Thymus (tissue), 11 donors: ENCODE measurements around the gene PDXK. TPM values are rescaled to one million over a fixed set of nuclear protein-coding genes. Genes with fewer than 3 reads are reported as not detected.

Experiments used
- DNase-seq, 9 donors: peaks; one replicate each; pipeline ENCODE4 v3.0.0-alpha.2; 2013; ENCODE audit warnings: low spot score in 9 of 9, low read depth in 6 of 9, missing footprints in 1 of 9
- H3K27ac ChIP-seq, 2 donors: one replicate each; pipeline ENCODE4 v1.5.1; 2013; ENCODE audit warnings: control low read depth in 1 of 2, low read depth in 1 of 2, low read length in 1 of 2, mild to moderate bottlenecking in 1 of 2, moderate library complexity in 1 of 2
- H3K27me3 ChIP-seq, 2 donors: one replicate each; pipeline ENCODE4 v1.5.1; 2013; ENCODE audit warnings: low read length in 1 of 2; ENCODE audit not compliant: control insufficient read depth in 2 of 2, insufficient read depth in 1 of 2
- H3K36me3 ChIP-seq, 2 donors: one replicate each; pipeline ENCODE4 v1.5.1; 2013; ENCODE audit warnings: low read length in 1 of 2, mild to moderate bottlenecking in 1 of 2, moderate library complexity in 1 of 2; ENCODE audit not compliant: control insufficient read depth in 2 of 2, insufficient read depth in 2 of 2
- H3K4me1 ChIP-seq, 2 donors: one replicate each; pipeline ENCODE4 v1.5.1; 2013; ENCODE audit warnings: low read length in 2 of 2; ENCODE audit not compliant: control insufficient read depth in 2 of 2, insufficient read depth in 2 of 2
- H3K4me3 ChIP-seq, 2 donors: one replicate each; pipeline ENCODE4 v1.5.1; 2013; ENCODE audit warnings: low read length in 2 of 2, control low read depth in 1 of 2, mild to moderate bottlenecking in 1 of 2
- H3K9me3 ChIP-seq, 2 donors: one replicate each; pipeline ENCODE4 v1.5.1; 2013; ENCODE audit warnings: low read length in 1 of 2, mild to moderate bottlenecking in 1 of 2; ENCODE audit not compliant: control insufficient read depth in 2 of 2, insufficient read depth in 1 of 2
- WGBS: extraction: QIAGEN DNeasy Blood & Tissue Kit; methylation state at CpG from one replicate; pipeline ENCODE4 v1.1.7; 2013; 5-methylcytosine and 5-hydroxymethylcytosine counted together
- polyA plus RNA-seq: library from polyadenylated mRNA; stranded (reverse); fragments of 200-250 nt; gene quantifications from one replicate; pipeline ENCODE4 v1.2.3, GENCODE V29; 2013
- total RNA-seq: library from RNA; stranded (reverse); fragments of 120-200 nt; gene quantifications from one replicate; pipeline ENCODE4 v1.2.4, GENCODE V29; 2013
- donor health status: healthy.

Gene PDXK
- total and polyA plus RNA-seq, 2 donors, result 33.3 to 59.0 TPM

- Histone ChIP-seq H3K9me3 (peaks cover 0 to 4% of the 10 kb centered on the region in 2 donors), H3K27me3 (no peaks in the 10 kb centered on the region), H3K4me1 (no peaks in the 10 kb centered on the region), H3K27ac (no peak overlapping the region), H3K4me3 (no peak overlapping the region), H3K36me3 (peaks cover 90 to 91% of the 10 kb centered on the region in 2 donors)
- 93% methylated on average over 21 of the region's 21 CpGs for WGBS
- DNase-seq, result no peak
These were observed 31.9 kb upstream of the PDXK start for GRCh38 chr21:43686811-43687565.

- Histone ChIP-seq H3K27ac (no peak overlapping the region), H3K27me3 (no peaks in the 10 kb centered on the region), H3K36me3 (peaks cover 89 to 90% of the 10 kb centered on the region in 2 donors), H3K9me3 (peaks cover 0 to 4% of the 10 kb centered on the region in 2 donors), H3K4me3 (no peak overlapping the region), H3K4me1 (no peaks in the 10 kb centered on the region)
- 96% methylated on average over 27 of the region's 27 CpGs for WGBS
- DNase-seq, result no peak
These were observed 31.1 kb upstream of the PDXK start for GRCh38 chr21:43687566-43688399.

- 94% methylated on average over 12 of the region's 12 CpGs for WGBS
- Histone ChIP-seq H3K9me3 (peaks cover 0 to 4% of the 10 kb centered on the region in 2 donors), H3K27ac (no peak overlapping the region), H3K4me1 (no peaks in the 10 kb centered on the region), H3K27me3 (no peaks in the 10 kb centered on the region), H3K36me3 (peaks cover 93 to 94% of the 10 kb centered on the region in 2 donors), H3K4me3 (no peak overlapping the region)
- no peak for DNase-seq
These were observed 30.0 kb upstream of the PDXK start for GRCh38 chr21:43688906-43689305.

GRCh38 chr21:43689556-43690337, 29.2 kb upstream of the PDXK start:
- H3K4me1 ChIP-seq, result no peaks in the 10 kb centered on the region
- DNase-seq, result no peak
- peaks cover 0 to 4% of the 10 kb centered on the region in 2 donors for H3K9me3 ChIP-seq
- no peaks in the 10 kb centered on the region for H3K27me3 ChIP-seq
- no peak overlapping the region for H3K27ac ChIP-seq
- WGBS, result 97% methylated on average over 32 of the region's 32 CpGs
- no peak overlapping the region for H3K4me3 ChIP-seq
- peaks cover 95 to 96% of the 10 kb centered on the region in 2 donors for H3K36me3 ChIP-seq

- WGBS, result 98% methylated on average over 7 of the region's 7 CpGs
- no peak for DNase-seq
These were observed 28.6 kb upstream of the PDXK start for GRCh38 chr21:43690346-43690745.

GRCh38 chr21:43691086-43691795, 27.7 kb upstream of the PDXK start:
- H3K4me1 ChIP-seq, result no peaks in the 10 kb centered on the region
- WGBS, result 96% methylated on average over 25 of the region's 25 CpGs
- no peak overlapping the region for H3K27ac ChIP-seq
- peaks cover 0 to 7% of the 10 kb centered on the region in 2 donors for H3K9me3 ChIP-seq
- no peak for DNase-seq
- H3K36me3 ChIP-seq, result peaks cover 86 to 96% of the 10 kb centered on the region in 2 donors
- H3K4me3 ChIP-seq, result no peak overlapping the region
- H3K27me3 ChIP-seq, result no peaks in the 10 kb centered on the region

More at GRCh38 chr21:43690346-43690745, 28.6 kb upstream of the PDXK start:
- Histone ChIP-seq H3K4me1 (no peaks in the 10 kb centered on the region), H3K4me3 (no peak overlapping the region), H3K27me3 (no peaks in the 10 kb centered on the region), H3K36me3 (peaks cover 90 to 95% of the 10 kb centered on the region in 2 donors), H3K27ac (no peak overlapping the region), H3K9me3 (peaks cover 0 to 4% of the 10 kb centered on the region in 2 donors)

- no peaks in the 10 kb centered on the region for H3K27me3 ChIP-seq
- H3K36me3 ChIP-seq, result peaks cover 85 to 95% of the 10 kb centered on the region in 2 donors
- peaks cover 0 to 2% of the 10 kb centered on the region in 2 donors for H3K4me1 ChIP-seq
- DNase-seq, result no peak
- peaks cover 0 to 12% of the 10 kb centered on the region in 2 donors for H3K9me3 ChIP-seq
- WGBS, result 97% methylated on average over 10 of the region's 10 CpGs
- H3K27ac ChIP-seq, result no peak overlapping the region
- H3K4me3 ChIP-seq, result no peak overlapping the region
These were observed 27.1 kb upstream of the PDXK start for GRCh38 chr21:43691801-43692200.

GRCh38 chr21:43692949-43693348, 26.0 kb upstream of the PDXK start:
- WGBS, result 98% methylated on average over 8 of the region's 8 CpGs

More at GRCh38 chr21:43692949-43693348, 26.0 kb upstream of the PDXK start:
- no peaks in the 10 kb centered on the region for H3K27me3 ChIP-seq
- peaks cover 74 to 84% of the 10 kb centered on the region in 2 donors for H3K36me3 ChIP-seq
- H3K4me3 ChIP-seq, result no peak overlapping the region
- no peak for DNase-seq
- H3K9me3 ChIP-seq, result peaks cover 0 to 16% of the 10 kb centered on the region in 2 donors
- H3K4me1 ChIP-seq, result peaks cover 0 to 11% of the 10 kb centered on the region in 2 donors
- no peak overlapping the region for H3K27ac ChIP-seq
